K562 (cell line): ENCODE measurements around the gene UPP1. TPM values are rescaled to one million over a fixed set of nuclear protein-coding genes. Genes with fewer than 3 reads are reported as not detected.

Experiments used
- CHD2 ChIP-seq: IDR thresholded peaks from 2 replicates; pipeline ENCODE4 v1.6.1; 2011; ENCODE audit warnings: low read depth, low read length
- CREM ChIP-seq: IDR thresholded peaks from 2 replicates; pipeline ENCODE4 v1.6.1; 2014; ENCODE audit warnings: antibody characterized with exemption, low read depth
- CSDE1 ChIP-seq, 2 experiments: fragments of 450-650 bp; IDR thresholded peaks; 2 replicates each; pipeline ENCODE4 v1.6.1; 2016; ENCODE audit warnings: mild to moderate bottlenecking in 1 of 2
- EHMT2 ChIP-seq: fragments of 450-650 bp; IDR thresholded peaks from 2 replicates; pipeline ENCODE4 v1.6.1; 2018; ENCODE audit warnings: antibody characterized with exemption
- FOSL1 ChIP-seq: fragments of 200-800 bp; sonication (Bioruptor generic); conservative IDR thresholded peaks from 2 replicates; pipeline ENCODE4 v1.6.1; 2016; ENCODE audit warnings: missing genetic modification characterization, missing compliant biosample characterization
- GTF2E2 ChIP-seq: fragments of 200-800 bp; sonication (Bioruptor generic); IDR thresholded peaks from 2 replicates; pipeline ENCODE4 v1.6.1; 2016; ENCODE audit warnings: missing genetic modification characterization, missing compliant biosample characterization
- HCFC1 ChIP-seq: IDR thresholded peaks from 2 replicates; pipeline ENCODE4 v1.6.1; 2012; ENCODE audit warnings: low read depth, low read length, improper control_type of control experiment
- HDAC1 ChIP-seq, 2 experiments: fragments of 450-650 bp; IDR thresholded peaks; 2 replicates each; pipeline ENCODE4 v1.6.1; 2016 to 2017; ENCODE audit warnings: inconsistent platforms in 1 of 2, mild to moderate bottlenecking in 1 of 2, moderate library complexity in 1 of 2
- HEY1 ChIP-seq: fragments of 250-450 bp; sonication (Bioruptor Pico); IDR thresholded peaks from 2 replicates; pipeline ENCODE4 v1.5.0; 2020; ENCODE audit warnings: mild to moderate bottlenecking, moderate library complexity, borderline replicate concordance
- JUND ChIP-seq, 2 experiments: IDR thresholded peaks; 2 replicates in 1 of 2; 3 replicates in 1 of 2; pipeline ENCODE4 v1.6.1; 2011; ENCODE audit warnings: borderline replicate concordance in 2 of 2, low read depth in 2 of 2, low read length in 2 of 2, improper control_type of control experiment in 1 of 2, missing biosample characterization in 1 of 2, missing genetic modification characterization in 1 of 2, missing genetic modification reagents in 1 of 2
- MIER1 ChIP-seq: fragments of 450-650 bp; IDR thresholded peaks from 2 replicates; pipeline ENCODE4 v1.6.1; 2016; ENCODE audit warnings: antibody characterized with exemption, mild to moderate bottlenecking, low read depth
- PPARD ChIP-seq: fragments of 250-450 bp; sonication (Bioruptor Pico); IDR thresholded peaks from 2 replicates; pipeline ENCODE4 v1.8.0; 2022; ENCODE audit warnings: inconsistent platforms, mild to moderate bottlenecking, moderate library complexity
- RCOR1 ChIP-seq, 2 experiments: IDR thresholded peaks; 2 replicates each; pipeline ENCODE4 v1.6.1; 2012; ENCODE audit warnings: low read depth in 2 of 2, low read length in 2 of 2, borderline replicate concordance in 1 of 2, improper control_type of control experiment in 1 of 2
- SNIP1 ChIP-seq: fragments of 450-650 bp; IDR thresholded peaks from 2 replicates; pipeline ENCODE4 v1.7.1; 2017; ENCODE audit warnings: low read depth, mild to moderate bottlenecking
- SPI1 ChIP-seq: IDR thresholded peaks from 2 replicates; pipeline ENCODE4 v1.6.1; 2011; ENCODE audit warnings: low read depth, low read length, control low read depth, borderline replicate concordance
- ZBED1 ChIP-seq: IDR thresholded peaks from 2 replicates; pipeline ENCODE4 v1.6.1; 2014
- ZNF146 ChIP-seq: IDR thresholded peaks from one replicate; pipeline ENCODE4 v1.6.1; 2018; ENCODE audit warnings: missing compliant biosample characterization; ENCODE audit not compliant: unreplicated experiment
- ZNF431 ChIP-seq: sonication (generic); formaldehyde crosslinking; IDR thresholded peaks from 2 replicates; pipeline ENCODE4 v1.8.0; 2022; ENCODE audit warnings: mild to moderate bottlenecking, missing genetic modification reagents
- ZNF551 ChIP-seq: fragments of 250-450 bp; sonication (Bioruptor Pico); IDR thresholded peaks from 2 replicates; pipeline ENCODE4 v1.5.0; 2021; ENCODE audit warnings: mild to moderate bottlenecking, moderate library complexity
- ZNF583 ChIP-seq: fragments of 250-450 bp; sonication (Bioruptor Pico); IDR thresholded peaks from 2 replicates; pipeline ENCODE4 v1.4.0; 2020
- polyA plus RNA-seq, 8 experiments: library from polyadenylated mRNA; depleted of rRNA in 4 of 8; stranded (reverse) in 5 of 8; unstranded in 3 of 8; fragments of >200 nt; fragmentation: Nextera tagmentation in 2 of 8; fragmentation: Illumina TruSeq in 1 of 8; extraction: Ambion mirVana in 2 of 8; extraction: Trizol in 1 of 8; gene quantifications; 2 replicates each; pipeline versions ENCODE4 v1.2.1 to v1.2.3, GENCODE V29; 2011 to 2014; ENCODE audit warnings: inconsistent platforms in 1 of 8, missing spikeins in 1 of 8
- total RNA-seq, 7 experiments: library from RNA; depleted of rRNA in 6 of 7; stranded (reverse); fragments of >200 nt in 6 of 7; fragmentation: Illumina TruSeq in 2 of 7; extraction: Trizol in 2 of 7; gene quantifications; 2 replicates each; pipeline versions ENCODE4 v1.2.1 to v1.2.3, GENCODE V29; 2011 to 2021; ENCODE audit warnings: low replicate concordance in 1 of 7
- TF ChIP-seq, protein P1 (sequence below): IDR thresholded peaks from 2 replicates; pipeline ENCODE4 v1.6.1; 2016; ENCODE audit warnings: missing genetic modification characterization, missing compliant biosample characterization
- TF ChIP-seq, protein P2 (sequence below): fragments of 250-450 bp; sonication (Bioruptor Pico); IDR thresholded peaks from 2 replicates; pipeline ENCODE4 v1.5.0; 2021
- TF ChIP-seq, protein P3 (sequence below), 2 experiments: fragments of 450-650 bp; IDR thresholded peaks; 2 replicates each; pipeline ENCODE4 v1.6.1; 2016
- TF ChIP-seq, protein P4 (sequence below): sonication (generic); formaldehyde crosslinking; IDR thresholded peaks from 2 replicates; pipeline ENCODE4 v1.9.0; 2022; ENCODE audit warnings: mild to moderate bottlenecking, missing genetic modification reagents
- TF ChIP-seq, protein P5 (sequence below): sonication (generic); formaldehyde crosslinking; IDR thresholded peaks from 2 replicates; pipeline ENCODE4 v1.5.0; 2020; ENCODE audit warnings: missing genetic modification reagents

UPP1 gene
- total and polyA plus RNA-seq, 9 of the 15 experiments (the other 6 are each of a cell fraction or from before 2014, with no cell fraction given), result 0.38 to 2.4 (median 0.61) TPM

DNA sequence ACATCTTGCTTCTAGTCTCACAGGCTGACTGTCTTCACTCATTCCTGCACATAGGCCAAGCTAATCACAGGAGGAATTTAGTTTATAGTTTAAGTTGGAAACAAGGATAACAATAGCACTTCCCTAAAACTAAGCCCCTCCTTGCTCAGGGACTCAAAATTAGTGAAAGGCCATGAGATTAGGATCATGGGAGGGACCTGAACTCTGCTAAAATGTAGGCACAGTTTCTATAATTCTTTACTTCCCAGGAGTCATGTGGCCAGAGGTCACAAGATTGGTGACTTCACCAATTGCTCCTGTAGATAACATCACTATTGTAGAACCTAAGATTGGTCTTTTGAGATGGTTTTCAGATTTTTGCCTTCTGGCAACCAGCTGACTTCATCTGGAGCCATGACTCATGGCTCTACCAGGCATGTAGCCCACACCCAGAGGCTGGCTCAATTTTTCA lies 14.8 kb upstream of the UPP1 start (continued):
- TF ChIP-seq JUND (IDR thresholded peaks at IDR 0.05; ENCODE audit: borderline replicate concordance, low read depth, low read length) (peak; percentile 32; the same call in 1 of the 2 replicates), JUND (tag; IDR thresholded peaks at IDR 0.05; ENCODE audit: borderline replicate concordance, low read depth, low read length) (0 out of 3 replicates have a peak, but pooled peaks have one; percentile 23), ZNF551 (CRISPR knock-in tag) (no peak), ZBED1 (no peak), CHD2 (no peak), ZNF146 (CRISPR knock-in tag) (no peak), ZNF431 (no peak), HDAC1 (IDR thresholded peaks at IDR 0.05) (no peak), EHMT2 (no peak), SPI1 (peak; percentile 31; the same call in 1 of the 2 replicates), HCFC1 (no peak), FOSL1 (peak; percentile 38; the same call in 1 of the 2 replicates), CSDE1 (IDR thresholded peaks at IDR 0.05) (no peak), HEY1 (CRISPR knock-in tag) (no peak), SNIP1 (no peak), PPARD (CRISPR knock-in tag) (no peak), RCOR1 (IDR thresholded peaks at IDR 0.05; ENCODE audit: borderline replicate concordance in 1 of 2, low read depth in 2 of 2, low read length in 2 of 2) (no peak), ZNF583 (CRISPR knock-in tag) (no peak), MIER1 (no peak), GTF2E2 (tag) (no peak), CREM (no peak)
- TF ChIP-seq, protein P1, sequence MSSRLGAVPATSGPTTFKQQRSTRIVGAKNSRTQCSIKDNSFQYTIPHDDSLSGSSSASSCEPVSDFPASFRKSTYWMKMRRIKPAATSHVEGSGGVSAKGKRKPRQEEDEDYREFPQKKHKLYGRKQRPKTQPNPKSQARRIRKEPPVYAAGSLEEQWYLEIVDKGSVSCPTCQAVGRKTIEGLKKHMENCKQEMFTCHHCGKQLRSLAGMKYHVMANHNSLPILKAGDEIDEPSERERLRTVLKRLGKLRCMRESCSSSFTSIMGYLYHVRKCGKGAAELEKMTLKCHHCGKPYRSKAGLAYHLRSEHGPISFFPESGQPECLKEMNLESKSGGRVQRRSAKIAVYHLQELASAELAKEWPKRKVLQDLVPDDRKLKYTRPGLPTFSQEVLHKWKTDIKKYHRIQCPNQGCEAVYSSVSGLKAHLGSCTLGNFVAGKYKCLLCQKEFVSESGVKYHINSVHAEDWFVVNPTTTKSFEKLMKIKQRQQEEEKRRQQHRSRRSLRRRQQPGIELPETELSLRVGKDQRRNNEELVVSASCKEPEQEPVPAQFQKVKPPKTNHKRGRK (tag), result no peak
- TF ChIP-seq, protein P2, sequence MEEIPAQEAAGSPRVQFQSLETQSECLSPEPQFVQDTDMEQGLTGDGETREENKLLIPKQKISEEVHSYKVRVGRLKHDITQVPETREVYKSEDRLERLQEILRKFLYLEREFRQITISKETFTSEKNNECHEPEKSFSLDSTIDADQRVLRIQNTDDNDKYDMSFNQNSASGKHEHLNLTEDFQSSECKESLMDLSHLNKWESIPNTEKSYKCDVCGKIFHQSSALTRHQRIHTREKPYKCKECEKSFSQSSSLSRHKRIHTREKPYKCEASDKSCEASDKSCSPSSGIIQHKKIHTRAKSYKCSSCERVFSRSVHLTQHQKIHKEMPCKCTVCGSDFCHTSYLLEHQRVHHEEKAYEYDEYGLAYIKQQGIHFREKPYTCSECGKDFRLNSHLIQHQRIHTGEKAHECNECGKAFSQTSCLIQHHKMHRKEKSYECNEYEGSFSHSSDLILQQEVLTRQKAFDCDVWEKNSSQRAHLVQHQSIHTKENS (CRISPR knock-in tag), result no peak
- TF ChIP-seq, protein P3, sequence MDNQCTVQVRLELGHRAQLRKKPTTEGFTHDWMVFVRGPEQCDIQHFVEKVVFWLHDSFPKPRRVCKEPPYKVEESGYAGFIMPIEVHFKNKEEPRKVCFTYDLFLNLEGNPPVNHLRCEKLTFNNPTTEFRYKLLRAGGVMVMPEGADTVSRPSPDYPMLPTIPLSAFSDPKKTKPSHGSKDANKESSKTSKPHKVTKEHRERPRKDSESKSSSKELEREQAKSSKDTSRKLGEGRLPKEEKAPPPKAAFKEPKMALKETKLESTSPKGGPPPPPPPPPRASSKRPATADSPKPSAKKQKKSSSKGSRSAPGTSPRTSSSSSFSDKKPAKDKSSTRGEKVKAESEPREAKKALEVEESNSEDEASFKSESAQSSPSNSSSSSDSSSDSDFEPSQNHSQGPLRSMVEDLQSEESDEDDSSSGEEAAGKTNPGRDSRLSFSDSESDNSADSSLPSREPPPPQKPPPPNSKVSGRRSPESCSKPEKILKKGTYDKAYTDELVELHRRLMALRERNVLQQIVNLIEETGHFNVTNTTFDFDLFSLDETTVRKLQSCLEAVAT (IDR thresholded peaks at IDR 0.05), result no peak
- TF ChIP-seq, protein P4, sequence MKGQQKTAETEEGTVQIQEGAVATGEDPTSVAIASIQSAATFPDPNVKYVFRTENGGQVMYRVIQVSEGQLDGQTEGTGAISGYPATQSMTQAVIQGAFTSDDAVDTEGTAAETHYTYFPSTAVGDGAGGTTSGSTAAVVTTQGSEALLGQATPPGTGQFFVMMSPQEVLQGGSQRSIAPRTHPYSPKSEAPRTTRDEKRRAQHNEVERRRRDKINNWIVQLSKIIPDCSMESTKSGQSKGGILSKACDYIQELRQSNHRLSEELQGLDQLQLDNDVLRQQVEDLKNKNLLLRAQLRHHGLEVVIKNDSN, result no peak
- TF ChIP-seq, protein P5, sequence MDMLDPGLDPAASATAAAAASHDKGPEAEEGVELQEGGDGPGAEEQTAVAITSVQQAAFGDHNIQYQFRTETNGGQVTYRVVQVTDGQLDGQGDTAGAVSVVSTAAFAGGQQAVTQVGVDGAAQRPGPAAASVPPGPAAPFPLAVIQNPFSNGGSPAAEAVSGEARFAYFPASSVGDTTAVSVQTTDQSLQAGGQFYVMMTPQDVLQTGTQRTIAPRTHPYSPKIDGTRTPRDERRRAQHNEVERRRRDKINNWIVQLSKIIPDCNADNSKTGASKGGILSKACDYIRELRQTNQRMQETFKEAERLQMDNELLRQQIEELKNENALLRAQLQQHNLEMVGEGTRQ (CRISPR knock-in tag), result no peak
